ENCODE data around the gene OR4X2. TPM values are rescaled to one million over a fixed set of nuclear protein-coding genes. Genes with fewer than 3 reads are reported as not detected.
"Not testable (repeated sequence)": the region's sequence is repeated elsewhere in the genome, so short reads cannot be mapped to it uniquely, and the experiment has no call there.

The OR4X2 gene, protein sequence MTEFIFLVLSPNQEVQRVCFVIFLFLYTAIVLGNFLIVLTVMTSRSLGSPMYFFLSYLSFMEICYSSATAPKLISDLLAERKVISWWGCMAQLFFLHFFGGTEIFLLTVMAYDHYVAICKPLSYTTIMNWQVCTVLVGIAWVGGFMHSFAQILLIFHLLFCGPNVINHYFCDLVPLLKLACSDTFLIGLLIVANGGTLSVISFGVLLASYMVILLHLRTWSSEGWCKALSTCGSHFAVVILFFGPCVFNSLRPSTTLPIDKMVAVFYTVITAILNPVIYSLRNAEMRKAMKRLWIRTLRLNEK
- not detected for total RNA-seq

DNA sequence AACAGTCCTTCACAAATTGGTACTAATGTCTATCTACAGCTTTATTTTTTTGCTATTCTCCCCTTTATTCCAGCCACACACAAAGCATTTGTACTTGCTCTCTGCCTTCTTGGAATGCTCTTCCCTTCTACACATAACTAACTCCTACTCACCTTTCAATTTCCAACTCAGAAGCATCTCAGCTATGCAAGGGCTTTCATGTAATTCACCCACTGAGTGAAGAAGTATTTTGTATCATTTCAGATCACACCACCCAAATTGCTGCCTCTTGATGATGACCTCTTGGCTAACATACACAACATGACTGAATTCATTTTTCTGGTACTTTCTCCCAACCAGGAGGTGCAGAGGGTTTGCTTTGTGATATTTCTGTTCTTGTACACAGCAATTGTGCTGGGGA, at the start of gene OR4X2:
TSS of gene OR4X2 (plus strand) at position 301 of the 400 bp plus-strand sequence. CDS start at position 301, 0 bp downstream.
- TF ChIP-seq, protein P1, sequence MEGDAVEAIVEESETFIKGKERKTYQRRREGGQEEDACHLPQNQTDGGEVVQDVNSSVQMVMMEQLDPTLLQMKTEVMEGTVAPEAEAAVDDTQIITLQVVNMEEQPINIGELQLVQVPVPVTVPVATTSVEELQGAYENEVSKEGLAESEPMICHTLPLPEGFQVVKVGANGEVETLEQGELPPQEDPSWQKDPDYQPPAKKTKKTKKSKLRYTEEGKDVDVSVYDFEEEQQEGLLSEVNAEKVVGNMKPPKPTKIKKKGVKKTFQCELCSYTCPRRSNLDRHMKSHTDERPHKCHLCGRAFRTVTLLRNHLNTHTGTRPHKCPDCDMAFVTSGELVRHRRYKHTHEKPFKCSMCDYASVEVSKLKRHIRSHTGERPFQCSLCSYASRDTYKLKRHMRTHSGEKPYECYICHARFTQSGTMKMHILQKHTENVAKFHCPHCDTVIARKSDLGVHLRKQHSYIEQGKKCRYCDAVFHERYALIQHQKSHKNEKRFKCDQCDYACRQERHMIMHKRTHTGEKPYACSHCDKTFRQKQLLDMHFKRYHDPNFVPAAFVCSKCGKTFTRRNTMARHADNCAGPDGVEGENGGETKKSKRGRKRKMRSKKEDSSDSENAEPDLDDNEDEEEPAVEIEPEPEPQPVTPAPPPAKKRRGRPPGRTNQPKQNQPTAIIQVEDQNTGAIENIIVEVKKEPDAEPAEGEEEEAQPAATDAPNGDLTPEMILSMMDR (IDR thresholded peaks at IDR 0.05), result no peak
- no peak within 1 kb of the TSS for H3K27ac ChIP-seq
- no peaks in the 10 kb centered on the region for H3K4me1 ChIP-seq
- H3K9me3 ChIP-seq, result peaks cover 0 to 15% of the 10 kb centered on the region in 2 donors
- H3K36me3 ChIP-seq, result no peaks in the 10 kb centered on the region
- no peaks in the 10 kb centered on the region for H3K27me3 ChIP-seq
- H3K4me3 ChIP-seq, result no peak within 1 kb of the TSS
- no peak for DNase-seq (ENCODE audit: low spot score)

DNA sequence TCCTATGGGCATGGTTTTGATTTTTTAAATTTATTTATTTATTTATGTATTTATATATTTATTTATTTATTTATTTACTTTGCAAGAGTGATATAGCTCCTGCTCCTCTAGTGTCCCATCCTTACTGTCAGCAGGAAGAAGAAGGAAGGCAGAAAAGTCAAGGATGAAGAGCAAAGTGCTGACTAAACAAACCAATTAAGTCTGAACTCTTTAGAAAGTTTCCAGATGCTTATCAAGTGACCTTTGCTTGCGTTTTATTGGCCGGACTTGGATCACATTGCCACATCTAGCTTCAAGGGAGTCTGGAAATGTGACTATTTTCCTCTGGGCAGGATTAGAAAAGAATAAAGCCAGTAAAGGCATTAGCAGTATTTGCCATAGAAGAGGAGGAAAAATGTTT, 37.0 kb upstream of the OR4X2 start:
- H3K27me3 ChIP-seq, result no peaks in the 10 kb centered on the region
- no peaks in the 10 kb centered on the region for H3K36me3 ChIP-seq
- TF ChIP-seq, protein P1 (IDR thresholded peaks at IDR 0.05), result no peak
- H3K9me3 ChIP-seq, result no peaks in the 10 kb centered on the region
- H3K27ac ChIP-seq, result no peak overlapping the region
- no peaks in the 10 kb centered on the region for H3K4me1 ChIP-seq
- DNase-seq (ENCODE audit: low spot score), result no peak
- no peak overlapping the region for H3K4me3 ChIP-seq

DNA sequence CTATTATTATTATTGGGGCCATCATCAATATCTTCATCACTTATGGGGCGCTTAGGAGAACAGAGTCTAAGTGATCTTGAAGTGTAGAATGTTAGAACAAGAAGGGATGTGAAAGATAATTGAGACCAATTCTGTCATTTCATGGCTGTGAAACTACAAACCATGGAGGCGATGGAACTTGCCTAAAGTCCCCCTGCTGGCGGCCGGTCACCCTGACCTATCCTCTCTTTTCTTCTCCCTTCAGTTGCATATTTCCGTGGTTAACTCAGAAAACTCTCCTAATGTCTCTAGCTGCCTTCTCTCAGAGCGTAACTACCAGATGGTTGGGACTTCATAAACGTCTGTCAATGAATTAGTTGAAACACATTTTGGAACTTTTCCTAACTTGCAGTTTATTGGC, 34.9 kb upstream of the OR4X2 start:
- H3K27ac ChIP-seq, result no peak overlapping the region
- no peaks in the 10 kb centered on the region for H3K9me3 ChIP-seq
- DNase-seq (ENCODE audit: low spot score), result no peak
- H3K4me3 ChIP-seq, result no peak overlapping the region
- TF ChIP-seq, protein P1 (IDR thresholded peaks at IDR 0.05), result peak in 1 of 2 donors; percentile 27
- H3K4me1 ChIP-seq, result no peaks in the 10 kb centered on the region
- no peaks in the 10 kb centered on the region for H3K27me3 ChIP-seq
- no peaks in the 10 kb centered on the region for H3K36me3 ChIP-seq

DNA sequence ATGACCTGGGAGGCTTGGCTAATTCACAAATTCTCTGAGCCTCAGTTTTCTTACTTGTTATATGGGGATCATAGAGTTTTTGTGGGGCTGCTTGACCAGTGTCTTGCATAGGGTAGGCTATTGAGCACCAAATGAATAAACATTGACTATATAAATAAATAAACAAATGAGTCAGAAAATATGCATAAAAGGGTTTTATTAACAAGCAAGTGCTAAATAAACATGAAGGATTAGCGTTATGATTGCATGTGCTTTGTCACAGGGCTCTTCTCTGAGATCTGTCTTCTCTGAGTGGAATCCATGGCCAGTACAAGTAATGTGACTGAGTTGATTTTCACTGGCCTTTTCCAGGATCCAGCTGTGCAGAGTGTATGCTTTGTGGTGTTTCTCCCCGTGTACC, 28.4 kb upstream of the OR4X2 start, which contains the start of gene OR4B1:
TSS of gene OR4B1 (plus strand) at position 301 of the 400 bp plus-strand sequence. CDS start at position 301, 0 bp downstream.
- H3K9me3 ChIP-seq, result no peaks in the 10 kb centered on the region
- H3K27me3 ChIP-seq, result no peaks in the 10 kb centered on the region
- DNase-seq (ENCODE audit: low spot score), result no peak
- H3K27ac ChIP-seq, result no peak within 1 kb of the TSS
- no peak within 1 kb of the TSS for H3K4me3 ChIP-seq
- TF ChIP-seq, protein P1 (IDR thresholded peaks at IDR 0.05), result no peak
- H3K36me3 ChIP-seq, result no peaks in the 10 kb centered on the region
- no peaks in the 10 kb centered on the region for H3K4me1 ChIP-seq

DNA sequence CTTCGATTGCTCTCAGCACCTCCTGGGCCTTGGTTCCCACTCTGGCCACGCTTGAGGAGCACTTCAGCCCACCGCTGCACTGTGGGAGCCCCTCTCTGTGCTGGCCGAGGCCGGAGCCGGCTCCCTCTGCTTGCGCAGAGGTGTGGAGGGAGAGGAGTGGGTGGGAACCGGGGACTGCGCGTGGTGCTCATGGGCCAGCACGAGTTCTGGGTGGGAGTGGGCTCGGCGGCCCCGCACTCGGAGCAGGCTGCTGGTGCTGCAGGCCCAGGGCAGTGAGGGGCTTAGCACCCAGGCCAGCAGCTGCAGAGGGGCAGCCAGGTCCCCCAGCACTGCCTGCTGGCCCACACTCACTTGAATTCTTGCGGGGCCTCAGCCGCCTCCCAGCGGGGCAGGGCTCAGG, 16.1 kb upstream of the OR4X2 start:
- TF ChIP-seq, protein P1 (IDR thresholded peaks at IDR 0.05), result no peak
- Histone ChIP-seq H3K9me3 (no peaks in the 10 kb centered on the region), H3K4me1 (no peaks in the 10 kb centered on the region), H3K4me3 (no peak overlapping the region), H3K27me3 (no peaks in the 10 kb centered on the region), H3K36me3 (no peaks in the 10 kb centered on the region), H3K27ac (no peak overlapping the region)
- DNase-seq (ENCODE audit: low spot score), result no peak

DNA sequence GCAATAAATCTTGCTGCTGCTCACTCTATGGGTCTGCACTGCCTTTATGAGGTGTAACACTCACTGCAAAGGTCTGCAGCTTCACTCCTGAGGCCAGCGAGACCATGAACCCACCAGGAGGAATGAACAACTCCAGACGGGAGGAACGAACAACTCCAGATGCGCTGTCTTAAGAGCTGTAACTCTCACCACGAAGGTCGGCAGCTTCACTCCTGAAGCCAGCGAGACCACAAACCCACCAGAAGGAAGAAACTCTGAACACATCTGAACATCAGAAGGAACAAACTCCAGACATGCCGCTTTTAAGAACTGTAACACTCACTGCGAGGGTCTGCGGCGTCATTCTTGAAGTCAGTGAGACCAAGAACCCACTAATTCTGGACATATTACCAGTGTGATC, 14.8 kb upstream of the OR4X2 start:
- not testable (repeated sequence) for H3K27me3 ChIP-seq; H3K4me1 ChIP-seq; DNase-seq (ENCODE audit: low spot score); H3K36me3 ChIP-seq; H3K27ac ChIP-seq; H3K9me3 ChIP-seq; H3K4me3 ChIP-seq
